GM12873 (cell line): ENCODE results near the gene COL13A1.

Experiments used
- TF ChIP-seq, protein P1 (sequence below): IDR thresholded peaks from 2 replicates; pipeline ENCODE4 v1.5.1; 2012; ENCODE audit warnings: low read depth, mild to moderate bottlenecking, moderate library complexity, low read length, control low read depth; ENCODE audit not compliant: insufficient read depth; ENCODE audit errors: missing control alignments

Gene COL13A1

DNA sequence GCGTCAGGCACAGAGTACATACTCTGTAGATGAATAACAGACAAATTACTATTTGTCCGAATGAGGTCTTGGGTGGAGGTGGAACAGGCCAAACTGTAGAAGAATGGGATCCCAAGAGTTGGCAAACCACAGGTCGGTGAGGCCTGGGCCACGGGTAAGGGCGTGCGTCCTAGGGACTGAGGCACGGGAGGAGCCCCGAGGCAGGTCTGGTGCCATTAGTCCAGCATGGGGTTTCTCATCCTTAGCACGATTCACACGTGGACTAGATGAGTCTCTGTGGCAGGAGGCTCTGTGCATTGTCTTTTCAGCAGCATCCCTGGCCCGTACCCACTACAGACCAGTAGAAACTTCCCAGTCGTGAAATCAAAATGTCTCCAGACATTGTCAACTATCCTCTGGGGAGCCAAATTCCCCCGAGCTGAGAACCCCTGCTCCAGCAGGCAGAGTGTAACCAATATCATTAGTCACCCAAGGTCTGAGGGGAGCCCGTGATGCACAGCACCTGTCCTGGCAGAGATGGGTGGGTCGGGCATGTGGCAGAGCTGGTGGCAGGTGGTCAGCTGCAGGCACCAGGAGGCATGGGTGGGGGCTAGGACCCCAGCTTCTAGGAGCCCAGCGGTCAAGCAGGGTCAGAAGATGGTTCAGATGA is 61.3 kb downstream of the COL13A1 start:
- TF ChIP-seq, protein P1, sequence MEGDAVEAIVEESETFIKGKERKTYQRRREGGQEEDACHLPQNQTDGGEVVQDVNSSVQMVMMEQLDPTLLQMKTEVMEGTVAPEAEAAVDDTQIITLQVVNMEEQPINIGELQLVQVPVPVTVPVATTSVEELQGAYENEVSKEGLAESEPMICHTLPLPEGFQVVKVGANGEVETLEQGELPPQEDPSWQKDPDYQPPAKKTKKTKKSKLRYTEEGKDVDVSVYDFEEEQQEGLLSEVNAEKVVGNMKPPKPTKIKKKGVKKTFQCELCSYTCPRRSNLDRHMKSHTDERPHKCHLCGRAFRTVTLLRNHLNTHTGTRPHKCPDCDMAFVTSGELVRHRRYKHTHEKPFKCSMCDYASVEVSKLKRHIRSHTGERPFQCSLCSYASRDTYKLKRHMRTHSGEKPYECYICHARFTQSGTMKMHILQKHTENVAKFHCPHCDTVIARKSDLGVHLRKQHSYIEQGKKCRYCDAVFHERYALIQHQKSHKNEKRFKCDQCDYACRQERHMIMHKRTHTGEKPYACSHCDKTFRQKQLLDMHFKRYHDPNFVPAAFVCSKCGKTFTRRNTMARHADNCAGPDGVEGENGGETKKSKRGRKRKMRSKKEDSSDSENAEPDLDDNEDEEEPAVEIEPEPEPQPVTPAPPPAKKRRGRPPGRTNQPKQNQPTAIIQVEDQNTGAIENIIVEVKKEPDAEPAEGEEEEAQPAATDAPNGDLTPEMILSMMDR: no peak

DNA sequence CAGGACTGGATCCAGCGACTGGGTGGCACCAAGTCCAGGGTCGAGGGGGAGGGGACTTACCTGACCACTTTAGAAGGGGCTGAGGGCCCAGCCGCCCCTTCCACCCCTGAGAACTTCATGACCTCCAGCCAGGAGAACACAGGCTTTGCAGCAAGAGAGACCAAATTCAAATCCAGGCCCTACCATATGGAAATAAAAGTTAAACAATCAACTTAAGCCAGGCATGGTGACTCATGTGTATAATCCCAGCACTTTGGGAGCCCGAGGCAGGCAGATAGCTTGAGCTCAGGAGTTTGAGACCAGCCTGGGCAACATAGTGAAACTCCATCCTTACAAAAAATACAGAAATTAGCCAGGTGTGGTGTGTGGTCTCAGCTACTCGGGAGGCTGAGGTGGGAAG is 61.9 kb downstream of the COL13A1 start:
- TF ChIP-seq, protein P1: no peak

DNA sequence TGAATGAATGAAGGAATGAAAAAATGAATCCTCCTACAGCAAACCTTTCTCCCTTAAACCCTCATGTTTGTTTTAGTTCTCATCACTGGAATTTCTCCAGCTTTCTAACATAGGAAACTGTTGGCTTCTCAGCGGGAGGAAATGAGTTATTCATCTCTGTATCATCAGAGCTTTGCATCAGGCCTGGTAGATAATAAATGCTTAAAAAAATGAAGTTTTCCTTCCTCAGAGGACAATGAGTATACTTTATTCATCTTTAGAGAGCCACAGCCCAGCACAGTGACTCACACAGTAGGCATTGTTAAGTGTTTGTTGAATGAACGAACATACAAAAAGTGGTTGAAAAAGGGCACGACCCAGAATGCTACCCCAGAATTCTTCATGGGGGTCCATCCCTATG is 62.6 kb downstream of the COL13A1 start:
- TF ChIP-seq, protein P1: no peak

DNA sequence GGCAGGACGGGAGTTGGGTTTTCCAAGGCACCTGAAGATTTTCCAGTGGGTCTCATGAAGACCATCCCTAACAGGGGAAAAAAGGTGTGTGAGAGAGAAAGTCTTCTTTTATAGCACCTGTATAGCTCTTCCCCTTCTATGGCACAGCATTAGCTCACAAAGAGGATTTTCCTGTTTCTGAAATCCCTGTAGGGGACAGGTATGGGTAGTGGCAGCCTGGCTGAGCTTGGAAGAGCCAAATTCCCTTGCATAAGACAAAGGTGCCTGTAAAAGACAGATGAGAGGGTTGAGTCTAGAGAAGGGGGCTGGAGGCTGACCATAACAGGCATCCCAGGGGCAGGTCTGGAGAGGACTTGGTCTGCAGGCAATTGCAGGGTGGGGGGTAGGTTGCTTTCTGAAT is 63.7 kb downstream of the COL13A1 start:
- TF ChIP-seq, protein P1: no peak

DNA sequence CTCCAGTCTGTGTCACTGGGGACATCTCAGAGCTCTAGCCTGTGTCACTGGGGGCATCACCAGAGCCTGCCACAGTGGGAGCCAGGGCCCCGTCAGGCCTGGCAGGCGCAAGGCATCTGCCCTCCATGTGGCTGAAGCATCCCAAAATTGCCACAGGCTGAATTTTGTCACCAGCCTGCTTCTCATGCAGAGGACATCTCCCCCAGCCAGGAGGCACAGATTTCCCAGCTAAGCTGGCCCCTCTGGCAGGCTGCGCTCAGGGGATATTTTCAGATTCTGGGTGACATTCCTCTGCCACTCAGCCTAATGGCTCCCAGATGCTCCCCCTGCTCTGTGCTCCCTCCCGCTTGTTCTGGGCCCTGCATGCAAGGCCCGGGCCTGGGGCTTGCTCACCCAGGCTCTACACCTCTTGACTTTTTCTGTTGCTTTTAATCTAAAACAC is 64.6 kb downstream of the COL13A1 start:
- TF ChIP-seq, protein P1: no peak

DNA sequence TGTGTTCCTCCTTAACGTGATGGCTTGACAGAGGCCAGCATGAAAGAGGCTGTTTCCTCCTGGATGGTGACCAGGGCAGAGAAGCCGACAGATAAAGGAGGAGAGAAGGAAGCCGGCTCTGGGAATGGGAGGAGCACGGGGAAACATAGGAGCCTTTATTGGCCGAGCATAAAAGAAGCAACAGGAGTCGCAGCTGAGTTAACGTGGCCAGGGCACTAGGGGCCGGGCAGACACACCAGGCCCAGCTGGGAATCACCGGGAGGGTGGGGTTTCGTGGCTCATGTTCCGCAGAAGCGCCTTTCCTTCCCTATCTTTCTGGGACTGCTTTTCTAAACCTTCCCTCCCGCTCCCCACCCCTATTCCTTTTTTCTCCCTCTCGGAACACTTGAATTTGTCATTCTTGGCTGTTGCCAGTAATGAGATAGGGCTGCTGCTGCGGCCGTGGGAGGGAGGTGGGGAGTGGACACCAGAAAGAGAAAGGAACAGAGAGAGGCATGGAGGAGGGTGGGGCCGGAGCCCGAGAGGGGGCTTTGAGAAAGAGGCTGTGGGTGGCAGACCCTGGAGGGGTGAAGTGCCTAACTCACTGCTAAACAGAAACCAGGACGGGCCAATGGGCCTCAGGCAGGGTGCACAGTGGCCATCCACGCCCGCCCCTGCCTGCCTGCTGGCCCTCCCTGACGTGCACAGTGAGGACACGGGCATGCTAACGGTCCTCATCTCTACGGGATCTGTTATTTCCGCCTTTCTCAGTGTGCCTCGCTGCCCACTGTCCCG is 65.2 kb downstream of the COL13A1 start:
- TF ChIP-seq, protein P1: no peak

DNA sequence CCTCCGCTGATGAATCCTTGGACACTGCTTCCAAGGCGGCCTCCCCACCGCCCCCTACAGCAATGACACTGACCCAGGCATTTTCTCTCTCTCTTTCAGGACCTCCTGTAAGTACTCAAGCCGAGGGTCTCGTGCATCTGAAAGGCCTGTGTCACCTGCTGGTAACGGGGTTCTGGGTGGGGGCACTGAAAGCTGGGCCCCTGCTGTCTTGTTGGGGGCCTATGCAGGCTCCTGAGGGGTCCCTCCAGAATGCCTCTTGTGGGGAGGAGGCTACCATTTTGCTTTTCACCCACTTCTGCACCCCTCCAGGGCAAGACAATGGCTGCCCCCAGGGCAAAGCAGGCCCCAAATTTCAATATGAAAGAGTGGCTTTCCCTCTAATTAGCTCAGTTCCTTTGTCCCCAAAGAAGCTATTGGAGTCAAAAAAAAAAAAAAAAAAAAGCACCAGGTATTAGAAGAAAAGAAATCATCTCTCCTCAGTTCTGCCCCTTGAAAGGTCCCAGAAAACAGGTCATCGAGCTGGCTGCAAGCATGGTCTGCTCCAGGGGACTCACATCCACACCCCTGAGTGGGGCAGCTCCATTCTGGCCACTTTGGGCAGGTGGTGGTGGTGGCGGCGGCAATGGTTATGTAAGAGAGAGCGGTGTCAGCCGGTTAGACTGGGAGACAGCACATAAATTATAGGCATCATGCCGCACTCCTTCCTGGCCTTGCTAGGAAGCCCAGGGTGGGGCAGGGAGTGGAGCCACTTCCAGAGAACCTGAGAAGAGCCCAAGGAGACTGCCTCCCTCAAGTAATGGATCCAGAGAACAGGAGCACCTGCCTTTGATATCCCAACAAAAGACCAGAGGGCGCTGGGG is 66.2 kb downstream of the COL13A1 start:
- TF ChIP-seq, protein P1: no peak
